Liver (tissue), 3 donors: Measurements from ENCODE around the gene TEX11.

Experiments used
- CTCF ChIP-seq: fragments of 150-350 bp; IDR thresholded peaks from 2 replicates; pipeline ENCODE4 v1.5.1; 2017; ENCODE audit warnings: improper control_type of control experiment, low read depth, low read length; ENCODE audit not compliant: missing input control
- FOXA2 ChIP-seq: IDR thresholded peaks from 2 replicates; pipeline ENCODE4 v1.6.1; 2016; ENCODE audit warnings: antibody characterized with exemption
- JUND ChIP-seq, 2 donors: IDR thresholded peaks; 2 replicates each; pipeline ENCODE4 v1.6.1; 2016; ENCODE audit warnings: antibody characterized with exemption in 2 of 2
- RAD21 ChIP-seq, 2 donors: IDR thresholded peaks; 2 replicates each; pipeline ENCODE4 v1.6.1; 2016; ENCODE audit warnings: antibody characterized with exemption in 2 of 2, mild to moderate bottlenecking in 2 of 2
- SP1 ChIP-seq: IDR thresholded peaks from 2 replicates; pipeline ENCODE4 v1.6.1; 2018; ENCODE audit warnings: antibody characterized with exemption, mild to moderate bottlenecking
- TAF1 ChIP-seq: conservative IDR thresholded peaks from 2 replicates; pipeline ENCODE4 v1.6.1; 2016; ENCODE audit warnings: antibody characterized with exemption, mild to moderate bottlenecking
- TF ChIP-seq, protein P1 (sequence below): IDR thresholded peaks from 2 replicates; pipeline ENCODE4 v1.6.1; 2016; ENCODE audit warnings: antibody characterized with exemption
- donor health status: healthy.
- donor health status: healthy.

DNA sequence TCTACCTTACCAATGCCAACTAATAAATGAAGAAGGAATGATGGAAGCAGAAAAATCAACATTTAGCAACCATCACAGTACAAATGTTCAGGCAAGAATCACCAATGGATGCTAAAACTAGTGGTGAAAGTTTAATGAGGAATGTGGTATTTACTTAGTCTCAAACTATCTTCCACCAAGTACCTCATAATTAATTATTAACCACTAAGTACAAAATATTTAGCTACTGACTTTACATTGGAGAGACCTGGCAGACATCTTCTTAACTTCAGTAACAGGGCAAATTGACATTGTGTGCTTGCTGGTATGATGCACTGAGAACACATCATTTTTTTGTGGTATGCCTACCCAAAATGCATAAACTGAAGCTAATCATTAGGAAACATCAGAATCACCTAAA is 381.5 kb downstream of the TEX11 start:
- no peak for TF ChIP-seq CTCF
- no peak for TF ChIP-seq RAD21 (IDR thresholded peaks at IDR 0.05)
- TF ChIP-seq TAF1: no peak
- TF ChIP-seq JUND (IDR thresholded peaks at IDR 0.05): no peak
- no peak for TF ChIP-seq FOXA2
- TF ChIP-seq, protein P1, sequence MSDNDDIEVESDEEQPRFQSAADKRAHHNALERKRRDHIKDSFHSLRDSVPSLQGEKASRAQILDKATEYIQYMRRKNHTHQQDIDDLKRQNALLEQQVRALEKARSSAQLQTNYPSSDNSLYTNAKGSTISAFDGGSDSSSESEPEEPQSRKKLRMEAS: no peak
- TF ChIP-seq SP1: no peak
